WERI-Rb-1 (cell line): ENCODE results near the gene LINC01488.

ENCODE experiments used
- DNase-seq: peaks from one replicate; pipeline ENCODE4 v3.0.0-alpha.2; 2020
- H3K27ac ChIP-seq: fragments of 250-450 bp; sonication (Bioruptor Pico); 2 replicates; pipeline ENCODE4 v1.5.1; 2020; ENCODE audit warnings: mild to moderate bottlenecking, moderate library complexity
- H3K27me3 ChIP-seq: fragments of 250-450 bp; sonication (Bioruptor Pico); 2 replicates; pipeline ENCODE4 v1.5.1; 2021; ENCODE audit warnings: mild to moderate bottlenecking, low read depth, moderate library complexity; ENCODE audit not compliant: insufficient read depth, severe bottlenecking
- H3K36me3 ChIP-seq: fragments of 250-450 bp; sonication (Bioruptor Pico); 2 replicates; pipeline ENCODE4 v1.5.1; 2020; ENCODE audit warnings: mild to moderate bottlenecking, moderate library complexity
- H3K4me3 ChIP-seq: 2 replicates; pipeline ENCODE4 v1.5.1; 2011; ENCODE audit warnings: low read depth, mild to moderate bottlenecking, control low read depth, low read length
- H3K9me3 ChIP-seq: fragments of 250-450 bp; sonication (Bioruptor Pico); 2 replicates; pipeline ENCODE4 v1.5.1; 2021; ENCODE audit warnings: mild to moderate bottlenecking, moderate library complexity; ENCODE audit not compliant: severe bottlenecking
- TF ChIP-seq, protein P1 (sequence below): IDR thresholded peaks from 2 replicates; pipeline ENCODE4 v1.5.1; 2011; ENCODE audit warnings: low read depth, mild to moderate bottlenecking, control low read depth, inconsistent platforms, low read length

LINC01488 gene

DNA sequence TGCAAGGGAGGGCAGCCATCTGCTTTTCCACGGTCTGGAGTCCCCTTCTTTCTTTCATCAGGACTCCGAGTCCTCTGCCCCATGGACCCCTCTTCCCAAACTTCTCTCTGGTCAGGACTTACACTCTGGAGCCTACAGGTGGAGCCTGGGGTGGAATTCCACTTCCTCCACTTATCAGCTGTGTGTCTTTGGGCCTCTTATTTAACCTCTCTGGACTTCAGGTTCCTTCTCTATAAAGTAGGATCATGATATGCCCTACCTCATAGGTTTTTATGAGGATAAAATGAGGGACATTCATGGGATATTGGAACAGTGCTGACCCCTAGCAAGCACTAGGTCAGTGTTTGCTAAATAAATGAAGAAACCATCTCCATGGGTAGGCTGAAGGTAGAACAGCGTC, 1.7 kb downstream of the LINC01488 start:
- H3K36me3 ChIP-seq, result no peaks in the 10 kb centered on the region
- DNase-seq, result no peak
- no peak overlapping the region for H3K4me3 ChIP-seq
- H3K9me3 ChIP-seq, result no peaks in the 10 kb centered on the region
- H3K27ac ChIP-seq, result no peak overlapping the region
- H3K27me3 ChIP-seq, result peaks cover 85% of the 10 kb centered on the region
- TF ChIP-seq, protein P1, sequence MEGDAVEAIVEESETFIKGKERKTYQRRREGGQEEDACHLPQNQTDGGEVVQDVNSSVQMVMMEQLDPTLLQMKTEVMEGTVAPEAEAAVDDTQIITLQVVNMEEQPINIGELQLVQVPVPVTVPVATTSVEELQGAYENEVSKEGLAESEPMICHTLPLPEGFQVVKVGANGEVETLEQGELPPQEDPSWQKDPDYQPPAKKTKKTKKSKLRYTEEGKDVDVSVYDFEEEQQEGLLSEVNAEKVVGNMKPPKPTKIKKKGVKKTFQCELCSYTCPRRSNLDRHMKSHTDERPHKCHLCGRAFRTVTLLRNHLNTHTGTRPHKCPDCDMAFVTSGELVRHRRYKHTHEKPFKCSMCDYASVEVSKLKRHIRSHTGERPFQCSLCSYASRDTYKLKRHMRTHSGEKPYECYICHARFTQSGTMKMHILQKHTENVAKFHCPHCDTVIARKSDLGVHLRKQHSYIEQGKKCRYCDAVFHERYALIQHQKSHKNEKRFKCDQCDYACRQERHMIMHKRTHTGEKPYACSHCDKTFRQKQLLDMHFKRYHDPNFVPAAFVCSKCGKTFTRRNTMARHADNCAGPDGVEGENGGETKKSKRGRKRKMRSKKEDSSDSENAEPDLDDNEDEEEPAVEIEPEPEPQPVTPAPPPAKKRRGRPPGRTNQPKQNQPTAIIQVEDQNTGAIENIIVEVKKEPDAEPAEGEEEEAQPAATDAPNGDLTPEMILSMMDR, result no peak

DNA sequence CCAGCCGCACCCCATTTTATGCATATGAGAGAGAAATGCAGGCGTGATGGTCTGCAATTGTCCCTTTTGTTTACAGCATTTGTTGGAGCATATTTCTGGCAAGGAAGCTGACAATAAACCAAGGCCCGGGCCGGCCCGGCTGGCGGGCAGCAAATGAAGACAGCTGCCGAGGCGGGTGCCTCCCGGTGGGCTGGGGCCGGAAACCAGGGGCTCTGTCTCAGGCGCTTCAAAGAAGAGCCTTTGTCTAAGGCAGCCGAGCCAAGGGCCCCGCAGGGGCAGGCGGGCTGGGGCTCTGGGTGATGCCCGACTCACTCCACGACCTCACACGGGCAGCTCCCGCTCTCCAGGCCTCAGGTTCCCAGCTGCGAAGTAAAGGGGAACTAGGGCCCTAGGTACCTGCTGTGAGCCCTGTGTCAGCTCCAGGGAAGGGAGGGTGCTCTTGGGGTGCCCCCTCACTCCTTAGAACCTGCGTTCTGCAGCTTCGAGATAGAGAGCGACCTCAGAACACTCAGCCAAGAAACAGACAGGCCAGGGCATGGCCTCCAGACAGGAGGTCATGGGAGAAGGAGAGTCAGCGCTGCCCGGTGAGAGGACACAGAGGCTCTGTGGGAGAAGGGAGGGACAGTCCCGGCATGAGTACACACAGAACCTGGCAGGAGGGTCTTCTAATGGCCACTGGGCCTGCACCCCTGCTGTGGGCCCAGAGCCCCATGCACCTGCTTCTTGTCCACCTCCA, 2.4 kb downstream of the LINC01488 start:
- Histone ChIP-seq H3K27ac (no peak overlapping the region), H3K27me3 (peaks cover 84% of the 10 kb centered on the region), H3K36me3 (no peaks in the 10 kb centered on the region), H3K4me3 (no peak overlapping the region), H3K9me3 (no peaks in the 10 kb centered on the region)
- TF ChIP-seq, protein P1, result no peak
- DNase-seq, result no peak

DNA sequence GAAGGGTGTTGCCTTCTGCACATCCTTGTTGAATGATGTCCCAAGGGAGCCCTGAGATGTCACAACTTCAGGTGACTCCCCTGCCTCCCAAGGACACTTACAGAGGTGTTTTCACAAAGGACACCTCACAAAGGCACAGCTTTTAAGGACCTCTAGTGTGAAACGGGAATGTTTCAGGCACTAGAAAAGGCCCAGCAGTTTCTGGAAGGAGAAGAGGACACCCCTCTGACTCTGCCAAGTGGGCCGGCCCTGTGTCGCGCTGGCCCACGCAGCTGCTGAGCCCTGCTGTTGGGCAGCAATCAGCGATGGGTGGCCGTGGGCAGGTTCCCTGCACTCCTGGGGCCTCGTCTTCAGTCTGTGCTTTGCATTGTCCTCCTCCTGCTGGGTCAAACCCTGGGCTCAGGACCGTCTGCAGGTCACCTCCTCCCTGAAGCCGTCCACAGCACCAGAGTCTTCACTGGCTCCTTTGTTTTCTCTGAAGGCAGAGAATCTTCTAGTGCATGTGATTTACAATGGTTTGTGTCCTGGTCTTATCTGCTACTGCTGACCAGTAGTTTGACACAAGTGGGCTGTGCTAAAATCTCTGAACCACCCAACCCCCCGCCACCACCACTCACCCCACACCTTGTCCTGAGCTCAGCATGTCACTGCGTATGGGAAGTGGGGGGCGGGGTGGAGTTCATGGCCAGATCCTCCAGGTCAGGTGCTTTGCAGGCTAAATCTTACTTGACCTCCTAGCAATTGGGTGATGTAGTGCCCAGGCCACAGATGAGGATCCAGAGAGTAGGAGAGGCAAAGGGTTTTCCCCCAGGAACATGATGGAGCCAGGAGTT, 3.2 kb downstream of the LINC01488 start:
- DNase-seq, result no peak
- H3K4me3 ChIP-seq, result no peak overlapping the region
- TF ChIP-seq, protein P1, result no peak
- no peak overlapping the region for H3K27ac ChIP-seq
- no peaks in the 10 kb centered on the region for H3K9me3 ChIP-seq
- H3K36me3 ChIP-seq, result no peaks in the 10 kb centered on the region
- peaks cover 84% of the 10 kb centered on the region for H3K27me3 ChIP-seq

DNA sequence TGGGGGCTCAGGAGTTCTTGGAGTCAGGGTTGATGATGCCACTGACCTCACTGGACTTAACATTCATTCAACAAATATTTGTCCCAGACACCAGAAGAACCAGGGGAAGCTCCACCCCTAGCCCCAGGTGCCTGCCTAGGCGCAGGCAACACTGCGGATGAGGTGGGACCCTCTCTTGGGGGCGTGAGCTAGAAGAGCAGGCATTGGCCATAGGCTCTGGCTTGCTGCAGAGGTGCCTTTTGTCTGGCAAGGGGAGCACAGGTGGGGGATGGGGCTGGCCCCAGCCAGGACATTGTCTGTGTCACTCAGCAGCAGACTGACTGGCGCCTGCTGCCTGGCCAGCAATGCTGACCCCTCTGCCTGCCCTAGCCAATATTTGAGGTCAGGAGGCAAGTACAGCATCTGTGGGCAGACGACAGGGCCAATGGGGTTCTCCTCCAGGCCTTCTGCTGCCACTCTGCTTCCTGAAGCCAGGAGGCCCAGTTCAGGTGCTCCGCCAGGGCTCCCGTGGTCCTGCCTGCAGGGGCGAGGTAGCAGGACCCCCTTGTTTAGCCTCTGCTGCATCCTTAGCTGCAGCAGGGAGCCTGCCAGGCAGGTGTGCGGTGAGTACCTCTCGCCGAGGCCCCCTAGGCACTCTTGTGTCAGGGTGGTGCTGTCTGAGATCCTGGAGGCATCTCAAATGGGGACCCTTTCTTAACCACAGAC, 4.0 kb downstream of the LINC01488 start:
- Histone ChIP-seq H3K36me3 (no peaks in the 10 kb centered on the region), H3K9me3 (no peaks in the 10 kb centered on the region), H3K27me3 (peaks cover 82% of the 10 kb centered on the region), H3K4me3 (no peak overlapping the region), H3K27ac (no peak overlapping the region)
- TF ChIP-seq, protein P1, result no peak
- DNase-seq, result no peak

DNA sequence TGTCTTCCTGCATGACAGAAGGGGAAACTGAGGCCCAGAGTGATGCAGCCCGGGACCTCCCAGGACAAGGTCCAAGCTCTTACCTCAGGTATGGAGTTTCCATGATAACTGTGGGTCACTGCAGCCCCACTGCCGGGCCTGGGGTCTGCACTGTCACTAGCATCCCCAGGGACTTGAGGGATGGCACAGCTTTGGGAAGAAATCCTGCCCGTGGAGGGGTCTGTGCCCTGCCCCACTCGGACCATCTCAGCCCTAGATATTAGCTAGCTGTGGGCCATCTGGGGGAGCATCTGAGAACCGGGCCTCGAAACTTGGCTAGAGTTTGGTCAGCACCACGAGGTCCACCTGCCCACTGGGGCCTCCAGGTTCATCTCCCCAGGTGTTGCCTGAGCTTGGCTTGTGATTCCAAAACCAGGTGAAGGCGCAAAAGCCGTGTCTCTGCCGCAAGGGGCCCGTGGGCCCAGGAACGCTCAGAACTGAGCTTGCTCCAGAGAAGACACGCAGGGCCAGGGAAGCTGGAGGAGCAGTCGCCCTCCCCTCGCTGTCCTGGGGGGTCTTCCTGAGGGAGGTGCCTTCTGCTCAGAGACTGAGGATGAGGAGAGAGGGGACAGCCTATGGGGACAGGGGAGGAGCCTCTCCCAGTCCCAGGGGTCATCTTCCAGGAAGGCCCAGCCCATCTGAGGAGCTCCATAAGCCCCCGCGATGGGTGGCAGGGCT, 4.8 kb downstream of the LINC01488 start:
- no peak for DNase-seq
- no peak overlapping the region for H3K4me3 ChIP-seq
- H3K9me3 ChIP-seq, result no peaks in the 10 kb centered on the region
- TF ChIP-seq, protein P1, result no peak
- no peaks in the 10 kb centered on the region for H3K36me3 ChIP-seq
- H3K27ac ChIP-seq, result no peak overlapping the region
- peaks cover 80% of the 10 kb centered on the region for H3K27me3 ChIP-seq
